ENCODE measurements around the gene FAM32A.

The FAM32A gene

DNA sequence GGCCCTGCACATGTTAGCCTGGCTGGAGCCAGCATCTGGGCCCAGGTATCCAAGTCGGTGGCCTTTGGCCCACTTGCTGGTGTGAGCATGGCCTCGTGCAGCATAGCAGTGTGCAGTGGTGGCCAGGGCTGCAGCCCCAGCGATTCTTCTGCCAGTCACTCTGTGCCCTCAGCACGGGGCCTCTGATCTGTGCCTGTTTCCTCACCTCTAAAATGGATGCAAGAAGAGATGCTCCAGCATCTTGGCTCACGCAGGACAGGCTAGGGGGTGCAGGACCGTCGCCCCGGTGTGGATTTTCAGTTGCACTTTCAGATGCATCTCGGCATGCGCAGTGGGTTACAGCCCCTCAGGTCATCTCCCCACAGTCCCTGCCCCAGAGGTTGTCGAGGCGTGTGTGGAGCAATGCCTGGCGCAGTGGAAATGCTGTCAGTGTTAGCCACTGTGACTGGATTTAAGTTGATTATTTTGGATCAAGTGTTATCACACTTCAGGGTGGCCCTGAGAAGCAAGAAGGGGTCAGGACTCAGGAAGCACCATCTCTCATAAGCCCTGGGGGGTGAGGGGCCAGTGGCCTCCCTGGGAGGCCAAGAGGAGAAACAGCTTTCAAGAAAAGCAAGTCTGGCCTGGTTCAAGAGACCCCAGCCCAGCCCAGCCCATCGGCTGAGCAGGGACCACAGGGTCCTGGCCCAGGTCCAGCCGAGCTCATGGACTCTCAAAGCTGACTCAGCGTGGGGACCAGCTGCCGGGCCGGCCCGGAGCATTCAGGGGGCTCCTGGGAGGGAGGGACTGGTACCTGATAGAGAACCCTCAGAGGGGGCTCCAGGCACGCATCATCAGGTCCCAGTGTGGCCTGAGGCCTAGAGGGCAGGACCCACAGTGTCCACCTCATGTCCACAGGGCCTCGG lies 40.3 kb downstream of the FAM32A start:
- no peak for DNase-seq (ENCODE audit: low spot score)

DNA sequence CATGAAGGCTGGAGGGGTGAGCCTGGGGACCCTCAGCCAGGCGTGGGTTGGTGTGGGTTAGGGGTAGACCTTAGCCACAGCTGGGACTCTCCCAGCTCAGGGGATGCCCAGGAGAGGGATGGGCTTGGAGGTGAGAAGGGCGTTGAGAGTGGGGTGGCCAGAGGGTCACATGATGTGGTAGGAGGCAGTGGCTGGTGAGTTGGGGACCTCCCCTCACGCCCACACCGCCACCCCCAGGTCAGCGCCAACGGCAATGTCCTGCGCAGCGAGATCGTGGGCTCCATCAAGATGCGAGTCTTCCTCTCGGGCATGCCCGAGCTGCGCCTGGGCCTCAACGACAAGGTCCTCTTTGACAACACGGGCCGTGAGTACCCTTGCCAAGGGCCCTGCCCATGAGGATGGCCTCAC lies 41.0 kb downstream of the FAM32A start:
- no peak for DNase-seq (ENCODE audit: low spot score)

DNA sequence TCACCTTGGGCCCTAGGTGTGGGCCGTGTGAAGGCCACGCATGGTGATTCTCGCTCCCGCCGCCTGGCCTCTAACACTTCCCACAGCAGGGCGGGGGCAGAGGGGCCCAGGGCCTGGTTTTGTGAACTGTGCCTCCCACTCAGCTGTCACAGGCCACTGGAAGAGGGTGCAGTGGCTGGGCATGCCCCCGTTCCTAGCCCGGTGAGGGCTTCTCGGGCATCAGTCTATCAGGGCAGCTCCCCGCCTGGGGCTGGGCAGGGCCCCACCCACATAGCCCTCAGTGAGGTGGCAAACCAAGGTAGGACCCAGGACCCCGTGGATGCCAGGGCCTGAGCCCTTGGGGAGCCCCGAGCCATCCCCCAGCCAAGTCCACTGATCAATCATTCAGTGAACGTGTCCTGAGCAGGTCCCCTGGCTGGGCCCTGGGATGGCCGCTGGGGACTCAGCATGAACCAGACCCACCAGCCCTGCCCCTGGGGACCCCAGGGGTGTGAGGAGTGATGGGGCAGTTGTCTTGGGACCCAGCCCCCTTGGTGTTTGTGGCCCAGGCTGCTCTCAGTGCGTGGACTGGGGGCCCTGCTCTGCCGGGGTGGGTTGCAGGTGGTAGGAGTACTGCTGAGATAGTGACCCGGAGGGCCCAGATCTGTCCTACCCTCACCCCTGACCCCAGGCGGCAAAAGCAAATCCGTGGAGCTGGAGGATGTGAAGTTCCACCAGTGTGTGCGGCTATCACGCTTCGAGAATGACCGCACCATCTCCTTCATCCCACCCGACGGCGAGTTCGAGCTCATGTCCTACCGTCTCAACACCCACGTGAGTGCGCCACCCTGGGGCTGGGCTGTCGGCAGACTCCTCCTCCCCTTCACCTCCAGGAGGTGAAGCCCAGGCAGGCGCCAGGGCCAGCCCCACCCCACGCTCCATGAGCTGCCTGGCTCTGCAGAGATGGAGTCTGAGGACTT lies 41.9 kb downstream of the FAM32A start:
- no peak for DNase-seq (ENCODE audit: low spot score)

DNA sequence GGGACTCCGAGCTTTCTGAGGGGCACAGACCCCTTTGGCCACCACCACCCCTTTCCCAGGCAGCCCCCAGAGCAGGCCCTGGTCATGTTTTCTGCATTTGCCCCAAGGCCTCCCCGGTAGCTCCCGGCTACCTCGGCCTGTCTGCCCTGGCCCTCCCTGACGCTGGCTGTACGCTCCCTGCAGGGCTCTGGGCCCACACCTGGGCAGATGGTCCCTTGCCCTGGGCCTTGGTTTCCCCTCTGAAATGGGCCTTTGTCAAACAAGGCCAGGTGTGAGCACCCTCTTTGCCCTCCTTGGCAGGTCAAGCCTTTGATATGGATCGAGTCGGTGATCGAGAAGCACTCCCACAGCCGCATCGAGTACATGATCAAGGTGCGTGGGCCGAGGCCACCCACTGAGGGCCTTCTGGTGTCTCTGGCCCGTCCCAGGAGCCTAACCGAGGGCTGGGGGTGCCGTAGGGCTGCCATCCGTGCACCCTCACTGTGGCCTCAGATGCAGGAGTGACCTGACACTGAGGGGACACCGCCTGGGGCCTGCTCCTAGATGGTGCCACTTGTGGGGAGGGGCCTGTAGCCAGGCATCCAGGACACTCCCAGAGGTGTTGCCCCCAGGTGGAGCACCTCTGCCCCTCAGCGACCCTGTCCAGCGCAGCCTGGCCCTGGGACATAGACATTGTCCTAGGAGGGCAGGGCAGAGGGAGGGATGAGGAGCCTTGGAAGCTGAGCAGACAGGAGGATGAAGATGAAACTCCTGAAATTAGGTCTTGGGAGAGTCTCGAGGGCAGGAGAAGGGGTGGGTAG lies 42.8 kb downstream of the FAM32A start:
- no peak for DNase-seq (ENCODE audit: low spot score)

DNA sequence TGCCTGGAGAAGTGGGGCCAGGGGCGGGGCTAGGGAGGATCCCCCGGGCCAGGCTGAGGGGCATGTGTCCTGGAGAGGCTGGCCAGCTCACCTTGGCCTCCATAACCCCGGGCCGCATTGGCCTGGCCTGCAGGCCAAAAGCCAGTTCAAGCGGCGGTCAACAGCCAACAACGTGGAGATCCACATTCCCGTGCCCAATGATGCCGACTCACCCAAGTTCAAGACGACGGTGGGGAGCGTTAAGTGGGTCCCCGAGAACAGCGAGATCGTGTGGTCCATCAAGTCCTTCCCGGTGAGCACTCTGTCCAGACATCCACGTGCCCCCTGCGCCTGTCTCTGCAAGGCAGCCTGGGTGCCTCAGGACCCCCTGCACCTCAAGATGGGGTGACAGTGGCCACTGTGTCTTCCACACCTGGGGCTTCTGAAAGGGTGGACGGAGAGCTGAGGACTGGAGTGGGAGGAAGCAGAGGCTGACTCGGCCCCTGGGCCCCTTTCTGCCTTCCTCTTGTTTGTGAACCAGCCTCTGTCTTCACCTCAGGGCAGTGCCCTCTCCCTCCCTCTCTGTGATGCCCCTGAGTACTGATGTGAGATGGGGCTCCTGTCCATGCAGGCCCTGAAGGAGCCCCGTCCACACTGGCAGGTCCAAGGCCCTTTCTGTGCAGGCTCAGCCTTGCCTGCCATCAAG lies 43.6 kb downstream of the FAM32A start:
- no peak for DNase-seq (ENCODE audit: low spot score)

DNA sequence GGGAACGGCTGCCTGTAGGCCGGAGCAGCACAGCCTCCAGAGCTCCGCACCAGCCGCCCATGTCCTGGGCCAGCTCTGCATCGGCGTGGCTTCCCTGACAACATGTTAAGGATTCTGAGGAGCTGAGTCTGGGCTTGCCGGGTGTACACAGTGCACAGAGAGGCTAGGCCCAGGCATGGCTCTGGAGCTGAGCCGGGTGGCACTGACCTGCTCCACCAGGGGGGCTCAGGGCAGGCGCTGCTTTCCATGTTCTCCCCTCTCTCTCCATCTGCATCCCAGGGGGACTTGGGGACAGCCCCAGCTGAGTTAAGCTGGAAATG lies 44.1 kb downstream of the FAM32A start:
- DNase-seq (ENCODE audit: low spot score), result no peak

DNA sequence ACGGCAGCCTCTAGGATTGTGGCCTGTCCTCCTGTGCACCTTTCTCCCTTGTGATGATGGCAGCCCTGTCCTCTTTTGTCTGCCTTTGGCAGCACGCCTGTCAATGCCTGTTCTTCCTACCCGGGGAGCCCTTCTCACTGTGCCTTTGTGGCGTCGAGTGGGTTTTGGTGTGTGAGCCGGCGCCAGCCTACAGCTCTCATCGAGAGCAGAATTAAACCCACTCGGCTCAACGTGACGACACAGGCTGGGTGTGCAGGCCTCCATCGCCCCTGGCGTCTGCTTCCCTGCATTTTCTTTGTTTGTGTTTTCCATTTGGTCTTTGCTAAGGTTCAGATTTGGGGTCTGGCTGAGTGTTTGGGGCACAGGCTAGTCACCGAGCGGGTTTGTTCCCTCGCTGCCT lies 46.9 kb downstream of the FAM32A start:
- no peak for DNase-seq (ENCODE audit: low spot score)

DNA sequence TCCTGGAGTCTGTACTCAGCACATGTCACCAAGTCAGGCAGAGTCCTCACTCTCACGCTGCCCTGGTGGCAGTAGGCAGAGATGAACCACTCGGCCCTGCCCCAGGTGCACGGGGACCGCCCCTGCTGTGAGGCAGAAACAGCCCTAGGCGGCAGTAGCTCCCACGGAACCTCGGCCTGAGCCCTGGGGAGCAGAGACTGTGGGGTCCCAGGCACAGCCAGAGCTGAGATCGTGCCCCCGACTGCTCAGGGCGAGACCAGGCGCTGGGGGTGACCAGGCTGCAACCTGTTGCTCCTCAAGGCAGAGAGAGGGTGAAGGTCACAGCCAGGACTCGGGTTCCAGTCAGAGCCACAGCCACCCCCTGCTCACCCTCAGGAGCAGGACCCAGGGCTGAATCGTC lies 47.4 kb downstream of the FAM32A start:
- DNase-seq (ENCODE audit: low spot score), result no peak

DNA sequence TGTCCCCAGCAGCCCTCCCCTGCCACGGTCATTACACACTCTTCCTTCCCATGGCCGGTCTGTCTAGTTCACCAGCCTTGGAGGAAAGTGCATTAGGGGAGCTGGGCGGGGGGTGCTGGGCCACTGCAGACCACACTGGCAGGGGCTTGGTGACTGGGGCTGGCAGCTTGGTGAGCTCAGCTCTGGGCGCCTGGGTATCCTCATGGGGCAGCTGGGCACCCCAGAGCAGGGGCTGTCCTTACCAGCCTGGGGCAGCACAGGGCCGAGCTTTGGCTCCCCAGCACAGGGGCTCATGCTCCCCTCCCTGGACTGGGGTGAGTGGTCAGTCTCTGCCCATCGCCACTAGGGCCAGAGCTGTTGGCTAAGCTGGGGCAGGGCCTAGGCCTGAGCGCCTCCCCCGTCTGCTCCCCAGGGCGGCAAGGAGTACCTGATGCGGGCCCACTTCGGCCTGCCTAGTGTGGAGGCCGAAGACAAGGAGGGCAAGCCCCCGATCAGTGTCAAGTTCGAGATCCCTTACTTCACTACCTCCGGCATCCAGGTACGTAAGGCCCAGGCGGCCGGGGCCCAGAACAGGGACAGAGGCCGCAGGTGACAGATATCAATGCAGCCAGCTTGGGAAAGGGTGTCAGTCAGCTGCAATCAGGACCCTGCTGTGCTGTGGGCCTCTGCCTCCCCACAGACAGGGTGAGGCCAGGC lies 48.0 kb downstream of the FAM32A start:
- DNase-seq (ENCODE audit: low spot score), result no peak

DNA sequence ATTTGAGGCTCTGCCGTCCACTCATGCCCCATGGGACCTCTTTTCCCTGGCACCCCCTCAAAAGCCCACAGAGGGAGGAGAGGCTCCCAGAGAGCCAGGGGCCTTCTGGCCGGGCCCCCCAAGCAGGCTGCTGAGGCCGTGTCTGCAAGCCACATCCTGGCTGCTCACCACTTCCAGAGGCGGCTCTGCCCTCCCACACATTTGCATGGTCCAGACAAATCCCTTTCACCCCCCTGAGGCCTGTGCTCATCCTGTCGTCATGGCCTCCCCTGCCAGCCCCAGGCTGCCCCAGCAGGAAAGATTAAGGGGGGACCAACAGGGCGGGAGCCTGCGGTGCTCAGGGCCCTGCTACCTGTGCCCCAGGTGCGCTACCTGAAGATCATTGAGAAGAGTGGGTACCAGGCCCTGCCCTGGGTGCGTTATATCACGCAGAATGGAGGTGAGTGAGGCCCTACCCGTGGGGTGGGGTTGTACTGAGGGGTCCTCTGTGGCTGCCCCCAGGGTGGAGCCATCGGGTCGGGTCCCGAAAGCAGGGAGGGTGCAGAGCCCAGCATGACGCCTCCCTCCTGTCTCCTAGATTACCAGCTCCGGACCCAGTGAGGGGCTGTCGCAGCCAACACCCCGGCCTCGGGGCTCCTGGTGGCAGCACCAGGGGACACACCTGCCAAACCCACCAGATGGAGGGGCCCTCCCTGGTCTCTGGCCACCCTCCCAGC lies 48.8 kb downstream of the FAM32A start:
- DNase-seq (ENCODE audit: low spot score), result no peak

DNA sequence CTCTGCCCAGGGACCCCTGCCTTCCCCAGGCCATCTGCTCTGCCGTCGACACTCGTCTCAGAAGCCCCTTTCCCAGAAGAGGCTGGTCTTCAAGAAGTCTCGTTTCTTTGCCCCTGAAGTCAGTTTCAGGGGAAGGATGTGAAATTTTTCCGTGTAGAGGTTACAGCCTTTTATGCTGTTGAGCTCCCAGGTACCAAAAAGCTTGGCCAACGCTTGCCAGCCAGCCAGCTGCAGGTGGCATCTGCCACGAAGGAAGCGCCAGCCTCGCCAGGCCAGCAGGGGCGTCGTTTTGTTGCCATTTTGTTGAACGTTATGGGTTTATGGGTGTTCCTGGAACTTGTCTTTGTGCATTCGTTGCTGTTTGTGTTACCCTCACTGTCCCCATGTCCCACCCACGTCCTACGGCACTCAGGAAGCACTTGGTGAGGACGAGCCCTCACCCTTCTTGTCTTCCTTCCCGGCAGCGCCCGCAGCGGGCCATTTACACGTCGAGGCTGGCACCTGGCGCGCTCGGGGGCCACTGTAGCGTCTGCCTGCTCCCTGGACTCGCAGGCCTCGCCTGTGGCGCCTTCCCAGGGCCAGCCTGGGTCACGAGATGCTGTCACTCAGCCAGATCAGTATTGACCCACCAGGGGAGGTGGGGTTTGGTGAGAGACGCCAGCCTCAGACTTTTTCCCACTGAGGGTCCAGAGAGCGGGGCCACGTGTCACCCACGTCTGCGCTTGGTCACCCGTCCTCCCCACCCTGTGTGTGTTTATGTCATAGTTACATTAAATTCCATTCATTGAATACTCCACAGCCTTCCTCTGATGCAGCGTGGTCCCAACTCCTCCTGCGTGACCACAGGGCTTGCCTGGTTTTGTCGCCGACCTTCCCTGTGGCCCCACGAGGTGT lies 49.6 kb downstream of the FAM32A start:
- DNase-seq (ENCODE audit: low spot score), result no peak

DNA sequence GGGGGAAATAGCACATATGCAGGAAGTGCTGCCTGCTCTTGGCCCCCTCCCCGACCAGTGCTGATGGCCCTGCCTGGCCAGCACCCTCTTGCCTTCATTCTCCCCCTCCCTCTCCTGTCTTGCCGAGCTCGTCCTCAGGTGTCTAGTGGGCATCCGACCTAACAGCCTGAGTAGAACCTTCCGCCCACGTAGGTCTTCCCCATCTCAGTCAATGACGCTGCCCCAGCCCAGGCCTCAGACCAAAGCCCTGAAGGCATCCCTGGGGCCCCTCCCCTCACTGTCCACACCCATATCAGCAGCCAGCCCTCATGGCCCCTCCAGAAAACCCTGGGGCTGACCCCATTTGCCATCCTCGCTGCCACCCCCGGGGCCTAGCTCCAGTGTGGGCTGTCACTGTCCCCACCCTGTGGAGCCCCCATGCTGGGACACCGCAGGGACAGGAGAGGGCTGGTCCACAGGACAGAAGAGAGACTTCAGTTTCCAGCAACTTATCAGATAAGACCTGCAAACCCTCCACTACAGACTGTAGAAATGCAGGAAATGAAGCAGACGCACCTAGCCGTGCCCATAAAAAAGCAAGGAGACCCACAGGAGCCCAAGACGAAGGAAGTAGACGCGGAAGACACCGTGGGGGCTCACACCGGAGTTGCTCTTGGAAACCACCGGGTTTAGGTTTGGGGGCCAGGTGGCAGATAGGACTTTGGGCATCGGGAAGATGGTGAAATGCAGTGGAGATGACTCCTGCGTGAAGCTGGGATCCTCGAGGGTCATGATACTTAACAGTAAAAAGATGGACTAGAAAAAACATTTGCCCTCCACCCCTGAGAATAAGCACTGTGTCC lies 50.8 kb downstream of the FAM32A start:
- no peak for DNase-seq (ENCODE audit: low spot score)
